Astrocyte (in vitro differentiated cells and primary cell): ENCODE results near the gene TARS3.

Experiments used
- CTCF ChIP-seq: IDR thresholded peaks from 2 replicates; pipeline ENCODE4 v1.5.1; 2011; ENCODE audit warnings: low read depth, mild to moderate bottlenecking, inconsistent platforms, low read length, moderate library complexity; ENCODE audit not compliant: insufficient read depth
- EZH2 ChIP-seq: IDR thresholded peaks from 2 replicates; pipeline ENCODE4 v1.6.1; 2012; ENCODE audit warnings: mild to moderate bottlenecking, low read length, inconsistent platforms; ENCODE audit not compliant: insufficient read depth

GRCh38 chr15:101732772-101733171, 8.5 kb upstream of the TARS3 start:
- no peak for TF ChIP-seq CTCF
- TF ChIP-seq EZH2, result no peak
